HPDE6-E6E7 (cell line): ENCODE measurements around the gene ANKRD33B.
"Not testable (repeated sequence)": the region's sequence is repeated elsewhere in the genome, so short reads cannot be mapped to it uniquely, and the experiment has no call there.

ENCODE experiments used
- DNase-seq: peaks from one replicate; pipeline ENCODE4 v3.0.0; 2011; ENCODE audit warnings: missing footprints; ENCODE audit errors: extremely low spot score

Gene ANKRD33B

DNA sequence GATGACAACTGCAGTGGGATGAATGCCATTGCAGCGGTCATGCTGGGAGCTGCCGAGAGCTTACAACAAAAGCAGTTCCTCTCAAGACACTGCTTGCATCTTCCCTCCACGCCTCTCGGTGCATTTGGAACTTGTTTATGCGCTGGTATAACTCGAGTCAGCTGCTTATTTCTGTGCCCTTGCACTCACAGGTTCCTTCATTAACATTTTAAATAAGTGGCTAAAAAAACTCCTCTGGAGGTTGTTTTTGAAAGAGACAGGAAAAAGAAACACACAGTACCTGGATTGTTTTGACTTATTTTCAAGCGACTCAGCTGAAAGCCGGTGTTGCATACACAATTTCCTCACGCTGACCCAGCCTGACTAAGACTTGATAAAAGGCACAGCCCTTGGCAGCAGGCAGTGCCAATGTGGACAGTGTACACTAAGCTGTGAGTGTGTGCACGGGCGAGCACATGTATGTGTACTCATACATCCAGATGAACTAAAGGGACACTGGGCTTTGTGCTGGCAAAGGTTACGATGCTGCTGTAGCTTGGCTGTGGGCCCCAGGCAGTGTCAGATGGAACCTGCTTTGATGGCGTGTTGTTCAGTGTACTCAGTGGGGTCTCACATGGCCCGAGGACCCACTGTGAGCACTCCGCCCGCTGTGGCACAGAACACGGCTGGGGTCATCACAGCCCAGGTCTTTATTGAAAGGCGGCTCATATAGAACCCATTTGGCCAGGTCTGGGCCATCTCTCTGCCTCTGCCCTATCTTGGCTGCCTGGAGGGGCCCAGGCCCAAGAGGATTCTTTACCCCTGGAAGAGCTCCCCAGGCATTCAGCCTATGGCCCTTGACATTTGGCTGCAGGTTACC is 92.3 kb downstream of the ANKRD33B start:
- no peak for DNase-seq

- no peak for DNase-seq
Observed at GRCh38 chr5:10658265-10658664, 94.4 kb downstream of the ANKRD33B start.

DNA sequence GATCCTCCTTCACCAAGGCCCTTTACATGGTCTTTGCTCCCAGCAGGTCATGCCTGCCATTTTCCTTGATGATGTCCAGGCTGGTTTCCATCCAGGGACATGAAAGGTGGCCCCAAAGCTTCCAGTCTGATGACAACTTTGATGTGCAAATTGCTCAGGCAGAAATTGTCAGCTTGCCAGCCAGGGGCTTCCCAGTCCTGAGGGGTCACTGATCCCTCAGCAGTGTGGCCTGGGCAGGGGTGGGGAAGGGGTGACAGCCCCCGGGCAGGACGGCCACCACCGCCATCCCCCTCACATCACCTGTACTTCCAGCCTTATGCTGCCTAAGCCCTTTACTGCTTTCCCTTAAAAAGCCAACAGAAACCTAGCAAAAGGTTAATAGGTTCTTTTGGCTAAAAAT is 96.3 kb downstream of the ANKRD33B start:
- no peak for DNase-seq

DNA sequence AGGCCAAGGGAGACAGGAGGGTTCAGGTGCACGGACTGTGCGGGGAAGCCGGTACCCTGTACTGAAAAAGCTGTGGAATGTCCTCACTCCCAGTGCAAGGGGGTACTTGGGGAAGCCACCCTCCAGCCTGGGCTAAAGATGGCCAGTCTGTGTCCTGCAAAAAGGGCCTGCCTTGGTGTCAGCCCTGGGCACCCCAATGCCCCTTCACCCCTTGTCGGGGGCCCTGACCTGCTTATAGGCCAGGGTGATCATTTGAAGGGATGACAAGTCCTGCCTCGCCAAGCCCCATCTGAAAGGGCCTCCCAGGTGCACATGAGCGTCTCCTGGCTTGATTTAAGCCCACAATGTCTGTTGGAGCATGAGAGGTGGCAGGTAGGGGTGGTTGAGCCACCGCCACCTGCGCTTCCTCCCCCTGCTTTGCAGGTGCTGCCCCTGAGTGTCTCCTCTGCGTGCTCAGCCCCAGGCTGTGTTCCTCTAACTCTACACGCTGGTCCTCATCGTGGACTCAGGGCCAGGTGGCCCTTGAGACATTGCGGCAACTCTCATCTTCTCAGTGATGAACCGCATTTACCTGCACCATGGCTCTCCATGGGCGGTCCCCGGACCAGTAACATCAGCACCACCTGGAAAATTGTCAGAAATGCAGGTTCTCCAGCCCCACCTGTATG is 97.0 kb downstream of the ANKRD33B start:
- no peak for DNase-seq

DNA sequence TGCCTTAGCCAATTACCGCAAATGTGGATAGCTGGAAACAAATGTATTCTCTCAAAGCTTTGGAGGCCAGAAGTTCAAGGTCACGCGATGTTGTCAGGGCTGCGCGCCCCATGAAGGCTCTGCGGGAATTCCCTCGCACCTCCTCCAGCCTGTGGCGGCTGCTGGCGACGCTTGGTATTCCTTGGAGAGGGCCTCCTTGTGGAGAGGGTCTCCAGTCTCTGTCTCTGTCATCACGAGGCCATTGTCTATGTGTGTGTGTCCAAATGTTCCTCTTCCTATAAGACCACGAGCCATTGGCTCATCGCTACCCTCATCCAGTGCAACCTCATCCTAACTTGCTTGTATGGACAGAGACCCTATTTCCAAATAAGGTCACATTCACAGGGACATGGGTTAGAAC is 97.5 kb downstream of the ANKRD33B start:
- DNase-seq: no peak

DNA sequence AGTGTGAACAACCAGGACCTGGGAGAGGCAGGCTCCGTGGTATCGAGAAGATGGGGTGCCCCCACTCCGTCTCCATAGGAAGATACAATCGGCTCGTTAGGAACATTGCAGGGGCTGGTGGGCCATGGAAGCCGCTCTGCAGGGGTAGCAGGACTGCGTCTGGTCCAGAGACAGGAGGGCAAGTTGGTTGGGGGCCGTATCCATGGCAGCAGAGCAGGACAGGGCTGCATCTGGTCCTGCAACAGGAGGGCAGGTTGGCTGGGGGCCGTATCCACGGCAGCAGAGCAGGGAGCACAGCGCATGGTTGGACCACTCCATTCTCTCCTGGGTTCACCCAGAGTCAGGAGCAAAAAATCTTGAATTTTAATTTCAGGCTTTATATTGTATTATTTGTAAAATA is 98.2 kb downstream of the ANKRD33B start:
- DNase-seq: no peak

- no peak for DNase-seq
Observed at GRCh38 chr5:10662661-10663488, 99.0 kb downstream of the ANKRD33B start.

DNA sequence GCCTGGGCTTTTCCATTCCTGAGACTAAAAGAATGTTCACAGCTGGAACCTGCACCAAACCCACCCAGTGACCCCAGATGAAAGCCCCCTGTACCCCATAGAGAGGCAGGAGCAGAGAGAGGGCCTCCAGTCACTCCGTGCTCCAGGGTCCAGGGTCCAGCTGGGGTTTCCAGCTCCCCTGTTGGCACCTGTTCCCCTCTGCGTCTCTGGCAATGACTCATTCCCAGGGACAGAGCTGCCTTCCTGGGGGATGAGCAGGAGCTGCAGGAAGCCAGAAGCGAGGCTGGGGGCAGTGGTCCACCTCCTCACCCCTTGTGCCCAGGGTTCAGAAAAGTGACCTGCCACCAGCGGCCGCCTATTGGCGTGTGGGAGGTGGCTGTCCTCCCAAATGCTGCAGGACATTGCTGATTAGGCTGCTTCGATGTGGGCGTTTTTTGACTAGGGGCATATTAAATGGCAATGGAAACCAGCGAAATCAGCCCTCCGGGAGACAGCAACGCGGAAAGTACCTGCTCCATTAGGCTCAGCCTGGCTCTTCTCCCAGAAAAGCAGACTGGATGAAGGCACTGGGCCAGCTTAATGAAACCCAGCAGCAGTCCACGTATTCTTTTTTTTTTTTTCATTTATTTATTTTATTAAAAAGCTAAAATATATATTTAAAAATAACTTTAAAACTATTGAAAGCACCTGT is 99.8 kb downstream of the ANKRD33B start:
- DNase-seq: no peak

- DNase-seq: not testable (repeated sequence)
Observed at GRCh38 chr5:10664180-10664769, 100.4 kb downstream of the ANKRD33B start.

GRCh38 chr5:10665799-10666198 is 101.9 kb downstream of the ANKRD33B start:
- DNase-seq: no peak

DNA sequence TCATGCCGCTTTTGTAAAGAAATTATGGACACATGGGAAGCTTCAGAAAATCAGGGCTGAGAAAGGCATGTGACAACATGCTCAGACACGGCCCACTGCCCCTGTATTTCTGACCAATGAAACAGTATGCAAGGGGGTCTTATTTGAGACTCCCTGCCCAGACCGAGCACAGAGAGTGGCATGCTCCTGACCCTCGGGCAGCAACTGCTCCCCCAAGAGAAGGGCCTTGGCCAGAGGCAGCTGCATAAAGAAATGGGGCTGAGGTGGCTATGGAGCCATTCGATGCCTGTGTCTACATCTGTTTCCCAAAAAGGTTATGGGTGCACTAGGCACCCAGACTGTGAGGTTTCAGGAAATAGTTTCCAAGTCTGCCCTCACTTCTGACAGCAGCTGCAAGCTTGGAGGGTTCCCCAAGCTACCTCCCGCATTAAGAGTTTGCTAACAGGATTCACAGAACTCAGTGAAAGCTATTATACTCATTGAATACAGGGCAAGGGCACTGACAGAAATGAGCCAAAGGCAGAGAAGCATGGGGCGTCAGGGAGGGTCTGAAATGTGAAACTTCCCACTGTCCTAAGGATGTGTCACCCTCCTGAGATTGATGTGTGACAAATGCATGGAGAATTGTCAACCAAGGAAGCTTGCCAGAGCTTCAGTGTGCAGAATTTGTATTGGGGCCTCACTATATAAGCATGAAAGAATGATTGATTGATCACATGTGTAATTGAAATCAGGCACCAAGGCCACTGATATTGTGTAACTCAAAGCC is 102.8 kb downstream of the ANKRD33B start:
- no peak for DNase-seq

GRCh38 chr5:10667431-10668057 is 103.7 kb downstream of the ANKRD33B start:
- DNase-seq: no peak

DNA sequence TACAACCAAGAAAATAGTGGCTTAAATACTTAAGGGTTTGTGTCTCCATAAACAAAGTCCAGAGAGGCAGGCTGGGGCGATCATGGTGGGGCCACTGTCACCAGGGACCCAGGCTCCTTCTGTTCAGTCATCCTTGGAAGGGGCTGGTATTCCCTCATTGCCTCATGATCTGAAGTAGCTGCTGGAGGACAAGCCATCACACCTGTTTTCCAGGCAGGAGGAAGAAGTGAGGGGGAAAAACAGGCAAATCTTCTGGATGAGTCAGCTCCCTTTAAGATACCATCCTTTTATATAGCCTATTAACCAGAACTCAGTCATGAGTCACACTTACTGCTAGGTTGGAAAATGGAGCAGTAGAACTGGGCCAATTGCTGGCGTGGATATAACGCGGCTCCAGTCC is 104.8 kb downstream of the ANKRD33B start:
- DNase-seq: no peak

- no peak for DNase-seq
Observed at GRCh38 chr5:10669983-10670382, 106.1 kb downstream of the ANKRD33B start.

DNA sequence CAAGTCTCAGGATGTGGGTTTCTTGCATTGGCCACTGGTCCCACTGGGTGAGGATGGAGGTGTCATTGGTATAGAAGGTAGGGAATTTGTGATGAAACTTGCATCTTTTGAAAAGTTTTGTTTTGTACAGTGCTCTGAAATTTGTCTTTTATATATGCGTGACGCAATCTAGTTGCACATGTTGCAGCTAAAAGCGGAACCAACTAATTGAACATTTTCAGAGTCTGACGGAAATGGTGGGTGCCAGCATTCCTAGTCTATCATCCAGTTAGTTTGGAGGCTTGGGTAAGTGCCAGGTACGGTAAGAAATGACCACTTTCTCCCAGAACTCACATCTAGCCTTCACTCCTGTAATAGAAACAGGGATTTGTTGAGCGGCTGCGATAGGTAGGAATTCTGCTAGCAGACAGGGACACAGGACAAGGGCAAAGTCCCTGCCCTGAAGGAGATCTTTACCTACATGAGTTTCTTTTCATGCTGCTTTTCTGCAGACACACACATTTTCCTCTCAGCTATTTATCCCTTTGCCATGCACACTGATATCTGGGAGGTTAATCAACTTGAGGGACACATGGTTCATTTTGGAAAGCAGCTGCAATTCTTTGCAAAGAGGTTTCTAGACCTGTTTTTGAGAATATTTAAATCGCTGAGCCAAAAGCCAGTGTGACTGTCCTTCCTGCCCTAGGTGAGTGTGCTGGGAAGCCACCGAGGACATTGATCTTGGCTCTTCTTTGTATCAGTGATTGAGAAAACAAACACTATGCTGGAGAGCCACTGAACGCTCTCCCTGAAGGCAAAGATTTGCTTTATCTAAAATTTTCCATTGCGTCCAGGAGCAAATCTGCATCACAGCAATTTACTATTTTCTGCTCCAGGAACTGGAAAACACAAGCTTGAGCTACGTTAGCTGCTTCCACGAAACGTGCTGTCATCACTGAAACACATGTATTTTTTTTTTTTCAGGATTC is 107.5 kb downstream of the ANKRD33B start:
- no peak for DNase-seq

DNA sequence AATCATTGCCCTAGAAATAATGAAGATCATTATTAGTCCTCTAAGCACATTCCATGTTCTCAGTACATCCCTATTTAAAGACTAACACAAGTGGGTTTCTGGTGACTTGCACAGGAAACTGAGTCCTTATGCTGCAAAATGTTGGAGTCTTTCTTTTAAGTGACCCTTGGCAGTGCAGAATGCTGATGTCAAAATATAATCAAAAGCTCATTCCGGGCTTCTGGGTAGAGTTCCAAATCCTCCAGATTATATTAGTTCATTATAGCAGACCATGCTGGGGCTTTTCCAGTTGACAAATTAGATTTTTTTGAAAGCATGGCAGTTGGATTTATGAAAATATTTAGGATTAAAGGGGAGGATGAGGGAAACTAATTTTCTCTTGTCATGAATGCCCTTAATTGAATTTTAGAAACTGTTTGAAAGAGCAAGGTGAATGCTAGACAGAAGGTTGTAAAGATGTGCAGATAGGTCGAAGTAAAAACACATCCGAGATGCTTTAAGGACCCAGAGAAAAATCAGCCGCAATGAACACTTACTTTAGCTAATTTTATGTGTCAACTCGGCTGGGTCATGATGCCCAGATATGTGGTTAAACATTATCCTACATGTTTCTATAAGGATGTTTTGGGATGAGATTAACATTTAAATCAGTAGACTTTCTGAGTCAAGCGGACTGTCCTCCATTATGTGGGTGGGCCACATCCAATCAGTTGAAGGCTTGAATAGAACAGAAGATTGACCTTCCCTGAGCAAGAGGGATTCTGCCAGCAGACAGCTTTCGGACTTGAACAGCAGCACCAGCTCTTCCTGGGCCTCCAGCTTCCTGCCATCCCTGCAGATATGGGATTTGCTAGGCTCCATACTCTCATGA is 108.5 kb downstream of the ANKRD33B start:
- no peak for DNase-seq

DNA sequence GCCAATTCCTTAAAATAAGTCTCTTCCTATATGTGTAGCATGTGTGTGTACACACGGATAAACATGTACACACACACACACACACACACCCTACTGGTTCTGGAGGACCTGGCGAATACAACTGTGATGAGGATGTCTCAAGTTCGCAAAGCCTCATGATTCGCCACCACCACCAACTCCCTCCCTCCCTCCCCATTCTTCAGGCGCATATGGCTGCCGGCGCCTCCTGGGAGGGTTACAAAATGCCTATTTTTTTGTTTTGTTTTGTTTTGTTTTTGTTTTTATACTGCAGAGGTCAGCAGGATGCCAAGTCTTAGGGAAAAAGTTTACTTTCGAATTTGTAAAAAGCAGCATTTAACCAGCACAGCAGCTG is 109.1 kb downstream of the ANKRD33B start:
- no peak for DNase-seq

DNA sequence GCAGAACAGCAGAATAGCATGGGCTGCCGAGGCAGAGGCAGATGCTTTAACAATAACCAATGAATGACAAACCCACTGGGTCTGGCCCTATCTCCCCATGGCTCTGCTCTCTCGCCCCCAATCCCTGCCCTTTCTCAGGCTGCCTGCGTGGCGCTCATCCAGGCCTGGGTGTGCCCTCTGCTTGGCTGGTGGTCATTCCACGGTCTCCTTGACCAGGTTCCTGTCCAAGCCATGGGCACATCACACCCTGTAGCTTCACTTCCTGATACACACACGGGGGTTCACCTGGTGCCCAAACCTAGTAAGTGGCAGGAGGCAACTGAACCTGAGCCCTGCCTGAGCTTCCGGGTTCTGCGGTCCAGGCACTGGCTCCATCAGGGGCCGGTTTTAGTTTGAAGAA is 109.5 kb downstream of the ANKRD33B start:
- no peak for DNase-seq
